ENCODE data around the gene AREG.

Gene AREG

DNA sequence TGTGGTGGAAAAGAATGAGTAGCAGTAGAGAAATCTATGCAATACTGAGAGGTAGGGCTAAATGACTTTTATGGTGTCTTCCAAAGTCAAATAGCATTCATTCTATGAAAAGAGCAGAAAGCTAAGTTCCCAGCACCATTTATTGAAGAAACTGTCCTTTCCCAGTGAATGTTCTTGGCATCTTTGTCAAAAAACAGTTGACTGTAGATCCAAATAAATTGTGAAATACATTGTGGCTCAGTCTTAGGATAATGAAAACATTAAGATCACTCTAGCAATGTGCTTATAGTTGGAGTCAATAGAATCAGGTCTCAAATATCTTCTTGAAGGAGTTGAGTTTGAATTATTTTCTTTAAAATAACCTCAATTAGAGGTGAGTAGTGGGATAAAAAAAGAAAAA lies 19.4 kb downstream of the AREG start:
- no peak for ATAC-seq

DNA sequence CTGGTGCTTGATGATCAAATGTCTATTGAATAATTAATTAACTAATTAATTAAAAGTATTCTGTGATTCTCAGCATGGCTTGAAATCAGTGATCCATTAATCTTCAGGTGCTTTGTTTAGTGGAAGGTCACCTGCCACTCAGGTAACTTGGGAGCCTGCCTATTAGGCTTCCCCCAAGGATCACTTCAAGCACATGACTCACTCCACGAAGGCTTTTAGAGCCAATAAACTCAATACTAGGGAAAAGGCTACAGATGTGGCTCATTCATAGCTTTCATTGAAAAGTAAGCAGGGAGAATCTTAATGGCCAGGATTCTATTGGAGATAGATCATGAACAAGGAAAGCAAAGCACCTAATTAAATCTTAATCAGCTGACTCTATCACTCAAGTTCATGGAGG lies 21.3 kb downstream of the AREG start:
- ATAC-seq, result no peak

DNA sequence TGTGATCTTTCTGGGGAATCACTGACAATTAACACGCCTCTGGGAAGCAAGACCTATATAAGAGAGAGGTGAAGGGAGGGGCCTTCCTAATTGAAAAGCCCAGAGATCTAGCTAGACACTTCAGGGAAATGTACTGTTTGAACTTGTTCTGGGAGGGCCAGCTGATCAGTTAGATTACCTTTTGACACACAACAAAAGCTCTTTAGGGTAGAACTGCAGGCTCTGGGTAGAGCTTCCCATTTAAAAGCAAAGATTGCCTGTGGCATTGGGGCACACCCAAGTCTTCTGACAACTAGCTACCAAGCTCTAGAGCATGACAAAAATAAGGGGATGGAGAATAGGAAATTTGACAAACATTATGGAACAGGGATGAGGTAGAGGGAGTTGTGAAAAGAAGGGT lies 26.3 kb downstream of the AREG start:
- no peak for ATAC-seq

DNA sequence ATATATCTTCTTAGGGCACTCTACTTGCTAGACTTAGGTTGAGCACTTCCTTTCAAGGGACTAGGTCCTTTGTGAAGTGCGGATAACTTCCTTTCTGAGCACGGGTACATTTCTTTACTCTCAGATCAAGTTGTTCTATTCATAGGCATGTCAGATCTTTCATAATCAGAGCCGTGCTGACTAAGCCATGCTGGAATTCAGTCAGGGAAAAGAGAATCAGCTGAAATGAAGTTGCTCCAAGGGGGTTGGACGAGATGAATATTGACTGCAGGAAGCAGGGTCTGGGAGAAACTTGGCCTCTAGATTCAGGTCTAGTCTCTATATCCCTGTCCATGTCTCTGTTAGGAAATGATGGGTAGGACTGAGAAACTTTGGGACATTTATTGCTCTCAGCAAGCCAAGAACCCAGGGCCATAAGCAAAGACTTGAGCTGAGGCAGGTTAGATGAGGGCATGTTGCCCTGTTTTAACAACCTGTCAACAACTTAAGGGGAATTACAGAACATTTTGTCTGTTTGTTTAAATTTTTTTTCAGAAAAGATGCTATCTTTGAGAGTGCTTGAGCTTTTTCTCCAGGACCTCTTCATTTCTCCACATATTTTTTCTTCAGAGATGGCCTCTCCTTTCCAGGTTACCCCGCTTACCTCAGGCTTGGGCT lies 28.3 kb downstream of the AREG start:
- ATAC-seq, result no peak

GRCh38 chr4:74474345-74475090 lies 29.6 kb downstream of the AREG start:
- no peak for ATAC-seq

DNA sequence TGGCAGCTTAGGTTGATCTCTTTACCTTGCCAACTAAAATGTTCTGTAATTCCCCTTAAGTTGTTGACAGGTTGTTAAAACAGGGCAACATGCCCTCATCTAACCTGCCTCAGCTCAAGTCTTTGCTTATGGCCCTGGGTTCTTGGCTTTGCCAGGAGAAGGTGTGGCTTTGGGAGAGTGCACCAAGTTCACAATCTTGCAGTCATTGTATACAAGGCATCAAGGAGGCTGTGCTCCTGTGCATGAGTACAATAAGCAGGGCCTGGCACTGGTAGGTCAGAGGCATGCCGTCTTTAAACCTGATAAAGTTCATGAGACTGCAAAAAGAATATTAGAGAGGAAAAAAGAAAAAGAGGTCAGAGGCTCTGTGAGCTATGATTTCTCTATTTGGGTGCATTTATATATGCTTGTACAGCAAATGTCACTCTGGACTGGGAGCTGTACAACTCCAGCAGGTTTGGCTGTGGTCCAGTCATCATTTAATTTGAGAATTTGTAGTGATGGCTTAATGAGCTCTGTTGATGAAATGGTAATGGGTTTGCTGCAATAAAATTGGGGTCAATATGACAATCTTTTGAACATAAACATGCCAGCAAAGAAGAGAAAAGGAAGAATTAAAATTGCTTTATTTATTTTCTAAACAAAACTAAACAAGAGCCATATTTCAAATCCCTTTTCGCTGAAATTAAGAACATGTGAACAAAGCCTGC lies 30.3 kb downstream of the AREG start:
- ATAC-seq, result no peak

- ATAC-seq, result no peak
Measured at GRCh38 chr4:74475946-74476345, 31.0 kb downstream of the AREG start.

DNA sequence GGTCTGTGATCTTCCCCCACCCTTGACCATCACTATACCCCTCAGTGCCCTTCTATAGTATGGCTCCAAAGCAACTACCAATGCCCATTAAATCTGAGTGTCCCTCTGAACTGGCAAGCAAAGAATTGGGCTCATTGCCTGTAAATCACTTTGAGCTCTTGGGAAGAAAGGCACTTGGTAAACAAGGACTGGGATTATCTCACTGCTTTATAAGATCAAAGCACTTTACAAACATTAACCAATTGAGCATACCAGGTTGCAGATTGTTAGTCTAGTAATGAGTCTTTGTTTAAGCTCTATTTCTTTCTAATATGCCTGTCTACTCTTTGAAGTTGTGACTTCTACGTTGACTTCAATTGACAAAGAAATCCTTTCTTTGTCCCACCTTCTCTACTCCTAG lies 34.1 kb downstream of the AREG start:
- no peak for ATAC-seq

DNA sequence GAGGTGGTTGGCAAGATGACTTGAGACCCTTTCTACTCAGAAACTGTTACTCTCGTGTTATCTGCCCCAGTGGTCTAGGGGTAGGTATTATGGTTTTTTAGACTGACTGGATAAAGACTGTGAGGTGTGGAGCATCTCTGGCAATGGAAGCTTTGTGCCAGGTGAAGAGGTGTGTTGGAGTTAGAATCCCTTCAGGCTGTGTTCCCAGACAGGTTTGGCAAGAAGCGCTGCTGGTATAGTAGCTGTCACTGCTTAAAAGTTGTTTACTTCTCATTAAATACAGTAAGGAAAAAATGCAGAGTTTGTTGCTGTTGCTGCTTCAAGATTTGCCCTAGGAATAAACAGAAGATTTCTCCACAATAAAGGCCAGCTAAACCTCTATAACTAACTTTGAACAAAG lies 35.3 kb downstream of the AREG start:
- ATAC-seq, result no peak

DNA sequence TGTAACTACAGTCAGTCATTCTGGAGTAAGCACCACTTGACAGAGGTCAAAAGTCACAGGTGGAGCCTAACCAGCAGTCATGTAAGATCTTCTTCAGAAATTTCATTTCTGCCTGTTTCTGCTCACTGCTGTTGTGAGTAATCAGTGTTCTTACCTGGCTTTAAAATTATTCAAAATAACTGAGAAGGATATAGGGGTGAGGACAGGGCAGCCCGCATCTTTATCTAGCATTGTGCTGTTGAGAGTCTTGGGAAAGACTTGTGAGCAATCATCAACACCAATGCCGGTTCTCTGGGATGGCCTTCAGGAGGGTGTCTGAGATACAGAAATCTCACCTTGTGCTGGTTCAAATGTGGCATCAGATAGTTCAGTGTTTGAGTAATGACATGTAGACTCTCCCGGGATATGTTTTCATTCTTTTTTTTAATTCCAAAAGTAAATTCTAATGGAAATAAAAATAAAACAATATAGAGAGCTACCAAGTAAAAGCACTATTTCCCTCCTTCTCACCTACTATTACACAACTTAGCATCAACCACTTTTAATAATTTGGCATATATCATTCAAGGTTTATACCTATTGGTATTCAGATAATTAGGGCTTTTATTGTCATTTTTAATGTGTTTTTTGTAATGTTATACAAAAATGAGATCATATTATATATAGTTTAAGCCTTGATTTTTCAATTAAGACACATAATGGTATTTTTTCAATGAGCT lies 37.1 kb downstream of the AREG start:
- no peak for ATAC-seq

GRCh38 chr4:74483226-74483911 lies 38.4 kb downstream of the AREG start:
- no peak for ATAC-seq

GRCh38 chr4:74486905-74487304 lies 42.0 kb downstream of the AREG start:
- no peak for ATAC-seq

DNA sequence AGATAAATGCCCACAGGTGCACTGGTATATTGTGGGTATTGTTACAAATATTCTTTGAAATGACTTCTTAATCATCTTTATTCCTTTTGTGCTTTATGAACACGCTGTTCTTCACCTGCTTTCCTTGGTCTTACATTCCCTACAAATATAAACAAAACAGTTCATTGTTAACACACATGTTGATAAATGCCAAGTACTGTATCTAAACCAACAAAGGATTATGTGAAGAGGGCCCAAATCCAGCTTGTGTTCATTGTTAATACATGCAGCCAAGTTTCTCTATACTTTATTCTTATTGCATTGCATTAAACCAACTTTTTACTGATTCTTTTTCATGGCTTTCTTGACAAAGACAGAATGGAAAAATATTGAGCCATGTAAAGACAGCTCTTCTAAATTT lies 42.8 kb downstream of the AREG start:
- no peak for ATAC-seq

DNA sequence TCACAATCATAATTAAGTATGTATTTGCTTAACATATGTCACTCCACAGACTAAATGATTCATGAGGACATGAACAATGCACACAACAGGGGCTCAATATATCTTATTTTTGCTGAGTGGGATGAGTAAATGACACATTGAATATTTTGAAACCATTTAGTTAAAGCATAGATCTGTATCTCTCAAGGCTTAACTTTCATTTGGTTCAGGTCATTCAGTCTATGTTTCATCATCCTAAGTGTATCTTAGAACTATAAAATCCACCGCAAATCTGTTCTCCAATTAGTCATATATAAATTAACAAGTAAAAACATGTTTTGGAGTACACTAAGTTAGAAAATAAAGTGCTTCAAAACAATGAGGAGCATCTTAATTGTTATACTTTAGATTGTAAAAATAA lies 45.8 kb downstream of the AREG start:
- no peak for ATAC-seq

- no peak for ATAC-seq
Measured at GRCh38 chr4:74499986-74500781, 55.2 kb downstream of the AREG start.

DNA sequence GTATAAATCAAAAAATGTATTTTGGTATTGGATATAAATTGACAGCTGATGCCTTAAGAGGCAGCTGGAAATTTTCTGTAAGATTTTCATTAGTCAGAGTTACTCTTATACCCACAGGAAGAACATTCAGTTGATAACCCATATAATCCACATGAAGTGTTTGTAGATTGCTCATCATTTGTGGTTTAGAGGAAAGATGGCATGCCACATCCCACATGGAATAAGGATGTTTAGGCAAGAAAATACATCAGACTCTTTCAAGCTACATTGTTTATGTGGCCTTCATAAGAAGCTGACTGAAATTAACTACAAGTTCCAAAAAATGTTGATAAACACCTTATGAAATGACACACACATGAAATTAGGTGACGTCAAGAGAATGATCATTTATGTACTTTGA lies 56.6 kb downstream of the AREG start:
- ATAC-seq, result no peak

GRCh38 chr4:74503580-74503979 lies 58.6 kb downstream of the AREG start:
- ATAC-seq, result no peak

DNA sequence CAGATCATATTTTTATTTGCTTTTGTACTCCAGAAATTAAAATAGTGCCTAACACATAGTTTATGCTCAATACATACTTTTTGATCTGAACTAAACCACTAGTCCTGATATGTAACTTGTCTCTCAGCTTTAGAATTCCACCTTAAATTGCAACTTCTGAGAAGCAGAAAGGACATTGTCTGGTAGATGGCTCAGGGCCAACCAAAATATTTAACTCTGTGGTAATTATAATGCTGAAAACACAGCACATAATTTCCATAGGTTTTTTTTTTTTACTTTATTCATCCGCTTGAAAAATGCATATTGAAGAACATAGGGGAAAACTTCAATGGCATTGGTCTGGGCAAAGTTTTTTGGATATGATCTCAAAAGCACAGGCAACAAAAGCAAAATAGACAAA lies 59.3 kb downstream of the AREG start:
- no peak for ATAC-seq
